Upper lobe of left lung (tissue), 6 donors: Measurements from ENCODE around the gene TLE3. TPM values are rescaled to one million over a fixed set of nuclear protein-coding genes. Genes with fewer than 3 reads are reported as not detected.
"Not testable (repeated sequence)": the region's sequence is repeated elsewhere in the genome, so short reads cannot be mapped to it uniquely, and the experiment has no call there.

Experiments
- ATAC-seq, 2 donors: fragments of 200-7000 bp; cut with Tn5 transposase; one replicate each; pipeline ENCODE4 v1.9.1; 2022; ENCODE audit warnings: mild to moderate bottlenecking in 2 of 2, moderate library complexity in 2 of 2; ENCODE audit not compliant: low FRiP score in 2 of 2
- DNase-seq, 2 donors: peaks; one replicate each; pipeline ENCODE4 v3.0.0-alpha.2; 2019 to 2020
- H3K27ac ChIP-seq, 4 donors: fragments of 200-600 bp; sonication (generic); one replicate each; pipeline ENCODE4 v1.5.1; 2016 to 2019
- H3K27me3 ChIP-seq, 4 donors: fragments of 200-600 bp; sonication (generic); one replicate each; pipeline ENCODE4 v1.5.1; 2017 to 2019
- H3K36me3 ChIP-seq, 4 donors: fragments of 200-600 bp; sonication (generic); one replicate each; pipeline ENCODE4 v1.5.1; 2016 to 2019
- H3K4me1 ChIP-seq, 4 donors: fragments of 200-600 bp; sonication (generic); one replicate each; pipeline ENCODE4 v1.5.1; 2018 to 2019
- H3K4me3 ChIP-seq, 4 donors: fragments of 200-600 bp; sonication (generic); one replicate each; pipeline ENCODE4 v1.5.1; 2017 to 2019; ENCODE audit warnings: mild to moderate bottlenecking in 2 of 4, moderate library complexity in 1 of 4
- H3K9me3 ChIP-seq, 4 donors: fragments of 200-600 bp; sonication (generic); one replicate each; pipeline ENCODE4 v1.5.1; 2018 to 2019
- CTCF ChIP-seq, 6 experiments: fragments of 450-650 bp in 4 of 6; fragments of 200-600 bp in 2 of 6; sonication (generic) in 2 of 6; IDR thresholded peaks; one replicate each; pipeline ENCODE4 v1.5.1; 2016 to 2019; ENCODE audit warnings: antibody characterized with exemption in 6 of 6
- EP300 ChIP-seq, 4 donors: sonication (generic); formaldehyde crosslinking; IDR thresholded peaks; one replicate each; pipeline ENCODE4 v1.5.1; 2017; ENCODE audit warnings: antibody characterized with exemption in 4 of 4, control low read depth in 2 of 4
- POLR2A ChIP-seq, 4 donors: fragments of 450-650 bp; IDR thresholded peaks; one replicate each; pipeline ENCODE4 v1.5.1; 2016 to 2017; ENCODE audit warnings: antibody characterized with exemption in 4 of 4, mild to moderate bottlenecking in 2 of 4
- POLR2AphosphoS5 ChIP-seq, 2 donors: sonication (generic); formaldehyde crosslinking; IDR thresholded peaks; one replicate each; pipeline ENCODE4 v1.5.1; 2017; ENCODE audit warnings: antibody characterized with exemption in 2 of 2
- WGBS, 2 donors: methylation state at CpG; one replicate each; pipeline ENCODE4 v1.1.5; 2017 to 2018; 5-methylcytosine and 5-hydroxymethylcytosine counted together
- total RNA-seq, 6 donors: library from RNA; depleted of rRNA in 4 of 6; stranded (reverse); fragments of >200 nt in 4 of 6; gene quantifications; one replicate each; pipeline versions ENCODE4 v1.1.0 to v1.2.1, GENCODE V29; 2016 to 2021
- donor health status: DM: no; HTN: no; CAD: no; lungs with moderate emphysema.
- donor health status: DM: no; HTN: yes; CAD: no; lungs with severe emphysema.

Gene TLE3
- total RNA-seq, 6 donors from 2014 or later: 52.2 to 140 (median 80.6) TPM

GRCh38 chr15:70140543-70141375 is 43.0 kb upstream of the TLE3 start:
- Histone ChIP-seq H3K36me3 (no peaks in the 10 kb centered on the region), H3K27me3 (no peaks in the 10 kb centered on the region), H3K4me3 (peak overlapping the region in 3 of 4 donors; percentile 18 to 34 (median 24)), H3K4me1 (peaks cover 34 to 39% (median 37%) of the 10 kb centered on the region in 4 donors), H3K9me3 (no peaks in the 10 kb centered on the region), H3K27ac (peak overlapping the region; percentile 22 to 78 (median 43))
- TF ChIP-seq POLR2A (IDR thresholded peaks at IDR 0.05) (no peak), EP300 (IDR thresholded peaks at IDR 0.05) (peak in 1 of 4 donors; percentile 64), POLR2AphosphoS5 (IDR thresholded peaks at IDR 0.05) (peak; percentile 11 to 71), CTCF (IDR thresholded peaks at IDR 0.05) (no peak)
- WGBS, 2 donors: 20 to 23% methylated on average over 12 of the region's 12 CpGs
- DNase-seq (peak in 1 of 2 donors; percentile 89), ATAC-seq (peak; percentile 76 to 82)

GRCh38 chr15:70140025-70140542 is 42.4 kb upstream of the TLE3 start:
- no peaks in the 10 kb centered on the region for H3K36me3 ChIP-seq
- H3K27ac ChIP-seq: peak overlapping the region in 1 of 4 donors; percentile 78
- DNase-seq (no peak), ATAC-seq (peak; percentile 1 to 70)
- H3K9me3 ChIP-seq: no peaks in the 10 kb centered on the region
- 51 to 65% methylated on average over 3 to 5 of the region's 5 CpGs for WGBS, 2 donors
- peaks cover 34 to 39% (median 37%) of the 10 kb centered on the region in 4 donors for H3K4me1 ChIP-seq
- H3K4me3 ChIP-seq: no peak overlapping the region
- TF ChIP-seq POLR2AphosphoS5 (IDR thresholded peaks at IDR 0.05): no peak
- no peak for TF ChIP-seq POLR2A (IDR thresholded peaks at IDR 0.05)
- no peak for TF ChIP-seq CTCF (IDR thresholded peaks at IDR 0.05)
- TF ChIP-seq EP300 (IDR thresholded peaks at IDR 0.05): no peak
- H3K27me3 ChIP-seq: no peaks in the 10 kb centered on the region

GRCh38 chr15:70137967-70138366 is 40.2 kb upstream of the TLE3 start:
- TF ChIP-seq EP300 (IDR thresholded peaks at IDR 0.05): no peak
- no peak for TF ChIP-seq CTCF (IDR thresholded peaks at IDR 0.05)
- no peak for TF ChIP-seq POLR2A (IDR thresholded peaks at IDR 0.05)
- no peak for TF ChIP-seq POLR2AphosphoS5 (IDR thresholded peaks at IDR 0.05)
- DNase-seq (no peak), ATAC-seq (no peak)
- peaks cover 31 to 36% (median 35%) of the 10 kb centered on the region in 4 donors for H3K4me1 ChIP-seq
- no peak overlapping the region for H3K27ac ChIP-seq
- H3K36me3 ChIP-seq: no peaks in the 10 kb centered on the region
- WGBS, 2 donors: 96 to 97% methylated on average over 4 of the region's 4 CpGs
- no peaks in the 10 kb centered on the region for H3K27me3 ChIP-seq
- no peaks in the 10 kb centered on the region for H3K9me3 ChIP-seq
- H3K4me3 ChIP-seq: no peak overlapping the region

- ATAC-seq: not testable (repeated sequence)
Measured at GRCh38 chr15:70137021-70137420, 39.3 kb upstream of the TLE3 start.

GRCh38 chr15:70133781-70134421 is 36.2 kb upstream of the TLE3 start:
- Histone ChIP-seq H3K9me3 (no peaks in the 10 kb centered on the region), H3K4me3 (no peak overlapping the region), H3K27ac (no peak overlapping the region), H3K27me3 (no peaks in the 10 kb centered on the region), H3K36me3 (no peaks in the 10 kb centered on the region), H3K4me1 (no peaks in the 10 kb centered on the region)
- DNase-seq (no peak), ATAC-seq (no peak)
- WGBS, 2 donors: 88 to 92% methylated on average over 7 of the region's 7 CpGs
- no peak for TF ChIP-seq POLR2A (IDR thresholded peaks at IDR 0.05)
- no peak for TF ChIP-seq POLR2AphosphoS5 (IDR thresholded peaks at IDR 0.05)
- TF ChIP-seq CTCF (IDR thresholded peaks at IDR 0.05): no peak
- TF ChIP-seq EP300 (IDR thresholded peaks at IDR 0.05): no peak

More at GRCh38 chr15:70137021-70137420, 39.3 kb upstream of the TLE3 start:
- not testable (repeated sequence) for H3K27me3 ChIP-seq, H3K4me3 ChIP-seq, H3K36me3 ChIP-seq, H3K9me3 ChIP-seq, H3K27ac ChIP-seq, DNase-seq
- 100% methylated on average over 1 of the region's 1 CpG for WGBS, 2 donors
- peaks cover 22 to 27% (median 26%) of the 10 kb centered on the region in 4 donors for H3K4me1 ChIP-seq
